ENCODE results near the gene INTS15.

DNA sequence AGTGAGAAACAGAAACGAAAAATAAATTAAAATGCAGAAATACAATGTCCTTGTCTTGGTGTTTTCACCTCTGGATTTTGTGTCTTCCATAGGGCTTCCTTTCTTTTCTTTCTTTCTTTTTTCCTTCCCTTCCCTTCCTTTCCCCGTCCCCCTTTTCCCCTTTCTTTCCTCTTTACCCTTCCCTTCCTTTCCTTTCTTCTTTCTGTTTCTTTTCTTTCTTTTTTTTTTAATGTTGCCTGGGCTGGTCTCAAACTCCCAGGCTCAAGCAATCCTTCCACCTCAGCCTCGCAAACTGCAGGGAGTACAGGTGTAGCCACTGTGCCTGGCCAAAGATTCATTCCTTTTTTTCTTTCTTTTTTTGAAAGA, 34.4 kb downstream of the INTS15 start:
- TF ChIP-seq, protein P1, sequence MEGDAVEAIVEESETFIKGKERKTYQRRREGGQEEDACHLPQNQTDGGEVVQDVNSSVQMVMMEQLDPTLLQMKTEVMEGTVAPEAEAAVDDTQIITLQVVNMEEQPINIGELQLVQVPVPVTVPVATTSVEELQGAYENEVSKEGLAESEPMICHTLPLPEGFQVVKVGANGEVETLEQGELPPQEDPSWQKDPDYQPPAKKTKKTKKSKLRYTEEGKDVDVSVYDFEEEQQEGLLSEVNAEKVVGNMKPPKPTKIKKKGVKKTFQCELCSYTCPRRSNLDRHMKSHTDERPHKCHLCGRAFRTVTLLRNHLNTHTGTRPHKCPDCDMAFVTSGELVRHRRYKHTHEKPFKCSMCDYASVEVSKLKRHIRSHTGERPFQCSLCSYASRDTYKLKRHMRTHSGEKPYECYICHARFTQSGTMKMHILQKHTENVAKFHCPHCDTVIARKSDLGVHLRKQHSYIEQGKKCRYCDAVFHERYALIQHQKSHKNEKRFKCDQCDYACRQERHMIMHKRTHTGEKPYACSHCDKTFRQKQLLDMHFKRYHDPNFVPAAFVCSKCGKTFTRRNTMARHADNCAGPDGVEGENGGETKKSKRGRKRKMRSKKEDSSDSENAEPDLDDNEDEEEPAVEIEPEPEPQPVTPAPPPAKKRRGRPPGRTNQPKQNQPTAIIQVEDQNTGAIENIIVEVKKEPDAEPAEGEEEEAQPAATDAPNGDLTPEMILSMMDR (IDR thresholded peaks at IDR 0.05): no peak
- TF ChIP-seq NRF1 (IDR thresholded peaks at IDR 0.05; ENCODE audit: low read depth, low read length) (no peak), REST (IDR thresholded peaks at IDR 0.05; ENCODE audit: low read depth, low read length) (no peak), EP300 (IDR thresholded peaks at IDR 0.05; ENCODE audit: borderline replicate concordance in 1 of 2, low read depth in 1 of 2, low read length in 1 of 2) (no peak), JUND (IDR thresholded peaks at IDR 0.05) (no peak), POLR2AphosphoS5 (IDR thresholded peaks at IDR 0.05; ENCODE audit: low read depth, low read length) (no peak), CHD2 (IDR thresholded peaks at IDR 0.05; ENCODE audit: low read length, partially characterized antibody) (no peak)
- TF ChIP-seq, protein P2, sequence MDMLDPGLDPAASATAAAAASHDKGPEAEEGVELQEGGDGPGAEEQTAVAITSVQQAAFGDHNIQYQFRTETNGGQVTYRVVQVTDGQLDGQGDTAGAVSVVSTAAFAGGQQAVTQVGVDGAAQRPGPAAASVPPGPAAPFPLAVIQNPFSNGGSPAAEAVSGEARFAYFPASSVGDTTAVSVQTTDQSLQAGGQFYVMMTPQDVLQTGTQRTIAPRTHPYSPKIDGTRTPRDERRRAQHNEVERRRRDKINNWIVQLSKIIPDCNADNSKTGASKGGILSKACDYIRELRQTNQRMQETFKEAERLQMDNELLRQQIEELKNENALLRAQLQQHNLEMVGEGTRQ (IDR thresholded peaks at IDR 0.05; ENCODE audit: borderline replicate concordance, low read depth, low read length): no peak
- TF ChIP-seq, protein P3, sequence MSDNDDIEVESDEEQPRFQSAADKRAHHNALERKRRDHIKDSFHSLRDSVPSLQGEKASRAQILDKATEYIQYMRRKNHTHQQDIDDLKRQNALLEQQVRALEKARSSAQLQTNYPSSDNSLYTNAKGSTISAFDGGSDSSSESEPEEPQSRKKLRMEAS (IDR thresholded peaks at IDR 0.05; ENCODE audit: low read depth): no peak
